Hepatocyte (in vitro differentiated cells): ENCODE measurements around the gene PRKACB. TPM values are rescaled to one million over a fixed set of nuclear protein-coding genes. Genes with fewer than 3 reads are reported as not detected.

Experiments used
- DNase-seq: peaks from one replicate; pipeline ENCODE4 v3.0.0-alpha.2; 2016; ENCODE audit warnings: low spot score
- H2AFZ ChIP-seq: fragments of 200-600 bp; sonication (generic); 2 replicates; pipeline ENCODE4 v1.6.0; 2016; ENCODE audit warnings: antibody characterized with exemption, mild to moderate bottlenecking
- H3K27ac ChIP-seq: fragments of 200-600 bp; sonication (generic); 2 replicates; pipeline ENCODE4 v1.5.1; 2016; ENCODE audit warnings: mild to moderate bottlenecking
- H3K27me3 ChIP-seq: fragments of 200-600 bp; sonication (generic); 2 replicates; pipeline ENCODE4 v1.6.1; 2016
- H3K36me3 ChIP-seq: fragments of 200-600 bp; sonication (generic); replicated peaks from 2 replicates; pipeline ENCODE4 v1.5.1; 2016; ENCODE audit warnings: low read depth; ENCODE audit not compliant: insufficient read depth
- H3K4me1 ChIP-seq: fragments of 200-600 bp; sonication (generic); 2 replicates; pipeline ENCODE4 v1.5.1; 2016; ENCODE audit warnings: mild to moderate bottlenecking, moderate library complexity; ENCODE audit not compliant: insufficient read depth
- H3K4me2 ChIP-seq: fragments of 200-600 bp; sonication (generic); 2 replicates; pipeline ENCODE4 v1.6.0; 2016
- H3K4me3 ChIP-seq: fragments of 200-600 bp; sonication (generic); 2 replicates; pipeline ENCODE4 v1.5.1; 2016; ENCODE audit warnings: mild to moderate bottlenecking
- H3K79me2 ChIP-seq: fragments of 200-600 bp; sonication (generic); 2 replicates; pipeline ENCODE4 v1.6.0; 2017; ENCODE audit warnings: mild to moderate bottlenecking
- H3K9me2 ChIP-seq: fragments of 200-600 bp; sonication (generic); replicated peaks from 2 replicates; pipeline ENCODE4 v1.6.0; 2017; ENCODE audit warnings: mild to moderate bottlenecking; ENCODE audit not compliant: insufficient read depth
- H3K9me3 ChIP-seq: fragments of 200-600 bp; sonication (generic); 2 replicates; pipeline ENCODE4 v1.5.1; 2016; ENCODE audit warnings: low read depth, mild to moderate bottlenecking
- H4K20me1 ChIP-seq: fragments of 200-600 bp; sonication (generic); 2 replicates; pipeline ENCODE4 v1.6.0; 2016; ENCODE audit warnings: mild to moderate bottlenecking; ENCODE audit not compliant: insufficient read depth, poor library complexity, severe bottlenecking
- EZH2 ChIP-seq: fragments of 200-600 bp; sonication (generic); IDR thresholded peaks from 2 replicates; pipeline ENCODE4 v1.6.1; 2016; ENCODE audit warnings: antibody characterized with exemption, mild to moderate bottlenecking, borderline replicate concordance
- EZH2phosphoT487 ChIP-seq: fragments of 200-600 bp; sonication (generic); IDR thresholded peaks from one replicate; pipeline ENCODE4 v1.6.1; 2018; ENCODE audit warnings: antibody characterized with exemption, mild to moderate bottlenecking, low read depth, moderate library complexity; ENCODE audit not compliant: unreplicated experiment, severe bottlenecking
- WGBS: methylation state at CpG from one replicate; pipeline ENCODE4 v1.1.6; 2016; ENCODE audit warnings: low lambda C conversion rate; ENCODE audit errors: missing lambda C conversion rate; 5-methylcytosine and 5-hydroxymethylcytosine counted together
- polyA plus RNA-seq: library from polyadenylated mRNA; unstranded; fragments of >200 nt; fragmentation: Nextera tagmentation; extraction: Ambion mirVana; gene quantifications from 2 replicates; pipeline ENCODE4 v1.2.1, GENCODE V29; 2016
- total RNA-seq: library from RNA; depleted of rRNA; stranded (reverse); fragments of >200 nt; gene quantifications from 2 replicates; pipeline ENCODE4 v1.2.3, GENCODE V29; 2014
- TF ChIP-seq, protein P1 (sequence below): fragments of 200-600 bp; sonication (generic); IDR thresholded peaks from 2 replicates; pipeline ENCODE4 v1.5.1; 2016; ENCODE audit warnings: antibody characterized with exemption, mild to moderate bottlenecking; ENCODE audit not compliant: poor library complexity

The PRKACB gene
- total and polyA plus RNA-seq, 2 experiments from 2014 or later: 14.0 to 29.5 TPM

DNA sequence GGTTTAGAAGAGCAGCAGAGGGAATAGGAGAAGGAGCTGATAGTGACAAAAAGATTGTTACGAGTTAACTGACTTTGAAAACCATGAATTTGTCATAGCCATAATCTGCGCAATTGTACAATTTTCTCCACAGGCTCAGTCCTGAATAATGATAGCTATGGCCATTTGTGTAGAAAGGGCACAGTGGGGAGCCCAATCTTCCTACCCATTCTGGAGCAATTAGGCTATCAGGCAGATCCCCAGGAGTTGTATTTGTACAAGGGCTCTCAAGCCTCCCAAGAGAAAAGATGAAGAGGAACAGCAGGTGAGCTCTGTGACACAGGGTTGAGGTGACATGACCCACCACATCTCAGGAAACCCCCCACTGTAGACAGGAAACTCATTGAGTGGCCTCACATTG, 115.3 kb downstream of the PRKACB start:
- WGBS: 92% methylated on average over 2 of the region's 2 CpGs

DNA sequence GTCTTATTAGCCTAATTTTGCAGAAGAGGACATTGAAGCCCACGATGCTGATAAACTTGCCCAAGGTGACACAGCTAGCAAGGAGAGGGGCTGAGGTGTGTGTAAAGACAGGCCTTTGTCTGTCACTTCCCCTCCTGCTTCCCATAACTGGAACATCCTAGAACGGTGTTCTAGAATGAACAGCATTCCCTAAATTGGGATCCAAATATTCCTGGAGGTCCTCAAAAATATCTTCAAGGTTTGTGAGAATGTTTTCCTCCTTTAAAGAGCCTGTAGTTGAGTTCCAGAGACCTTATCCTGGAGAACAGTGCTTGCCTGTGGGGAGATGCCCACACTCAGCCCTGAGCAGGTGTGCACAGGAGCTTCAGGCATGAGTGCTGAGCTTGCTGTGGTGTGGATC, 115.9 kb downstream of the PRKACB start:
- WGBS: 95% methylated on average over 2 of the region's 2 CpGs
- H3K9me2 ChIP-seq: no peaks in the 10 kb centered on the region
- peaks cover 13% of the 10 kb centered on the region for H3K4me1 ChIP-seq
- no peak for DNase-seq
- no peaks in the 10 kb centered on the region for H3K27me3 ChIP-seq
- no peaks in the 10 kb centered on the region for H3K36me3 ChIP-seq
- no peak for TF ChIP-seq EZH2
- TF ChIP-seq EZH2phosphoT487: no peak
- TF ChIP-seq, protein P1, sequence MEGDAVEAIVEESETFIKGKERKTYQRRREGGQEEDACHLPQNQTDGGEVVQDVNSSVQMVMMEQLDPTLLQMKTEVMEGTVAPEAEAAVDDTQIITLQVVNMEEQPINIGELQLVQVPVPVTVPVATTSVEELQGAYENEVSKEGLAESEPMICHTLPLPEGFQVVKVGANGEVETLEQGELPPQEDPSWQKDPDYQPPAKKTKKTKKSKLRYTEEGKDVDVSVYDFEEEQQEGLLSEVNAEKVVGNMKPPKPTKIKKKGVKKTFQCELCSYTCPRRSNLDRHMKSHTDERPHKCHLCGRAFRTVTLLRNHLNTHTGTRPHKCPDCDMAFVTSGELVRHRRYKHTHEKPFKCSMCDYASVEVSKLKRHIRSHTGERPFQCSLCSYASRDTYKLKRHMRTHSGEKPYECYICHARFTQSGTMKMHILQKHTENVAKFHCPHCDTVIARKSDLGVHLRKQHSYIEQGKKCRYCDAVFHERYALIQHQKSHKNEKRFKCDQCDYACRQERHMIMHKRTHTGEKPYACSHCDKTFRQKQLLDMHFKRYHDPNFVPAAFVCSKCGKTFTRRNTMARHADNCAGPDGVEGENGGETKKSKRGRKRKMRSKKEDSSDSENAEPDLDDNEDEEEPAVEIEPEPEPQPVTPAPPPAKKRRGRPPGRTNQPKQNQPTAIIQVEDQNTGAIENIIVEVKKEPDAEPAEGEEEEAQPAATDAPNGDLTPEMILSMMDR: no peak
- H3K4me3 ChIP-seq: no peak overlapping the region
- H2AFZ ChIP-seq: no peak overlapping the region
- H3K27ac ChIP-seq: peak overlapping the region; percentile 59
- H3K9me3 ChIP-seq: no peaks in the 10 kb centered on the region
- no peak overlapping the region for H3K4me2 ChIP-seq
- H3K79me2 ChIP-seq: no peaks in the 10 kb centered on the region
- no peaks in the 10 kb centered on the region for H4K20me1 ChIP-seq

More for the DNA sequence above, 115.3 kb downstream of the PRKACB start:
- H3K4me2 ChIP-seq: no peak overlapping the region
- no peak overlapping the region for H2AFZ ChIP-seq
- no peaks in the 10 kb centered on the region for H3K36me3 ChIP-seq
- H4K20me1 ChIP-seq: no peaks in the 10 kb centered on the region
- no peaks in the 10 kb centered on the region for H3K9me2 ChIP-seq
- no peaks in the 10 kb centered on the region for H3K79me2 ChIP-seq
- no peaks in the 10 kb centered on the region for H3K9me3 ChIP-seq
- TF ChIP-seq EZH2 (no peak), EZH2phosphoT487 (no peak)
- TF ChIP-seq, protein P1: no peak
- H3K4me1 ChIP-seq: peaks cover 13% of the 10 kb centered on the region
- H3K4me3 ChIP-seq: no peak overlapping the region
- H3K27me3 ChIP-seq: no peaks in the 10 kb centered on the region
- no peak for DNase-seq
- H3K27ac ChIP-seq: no peak overlapping the region

DNA sequence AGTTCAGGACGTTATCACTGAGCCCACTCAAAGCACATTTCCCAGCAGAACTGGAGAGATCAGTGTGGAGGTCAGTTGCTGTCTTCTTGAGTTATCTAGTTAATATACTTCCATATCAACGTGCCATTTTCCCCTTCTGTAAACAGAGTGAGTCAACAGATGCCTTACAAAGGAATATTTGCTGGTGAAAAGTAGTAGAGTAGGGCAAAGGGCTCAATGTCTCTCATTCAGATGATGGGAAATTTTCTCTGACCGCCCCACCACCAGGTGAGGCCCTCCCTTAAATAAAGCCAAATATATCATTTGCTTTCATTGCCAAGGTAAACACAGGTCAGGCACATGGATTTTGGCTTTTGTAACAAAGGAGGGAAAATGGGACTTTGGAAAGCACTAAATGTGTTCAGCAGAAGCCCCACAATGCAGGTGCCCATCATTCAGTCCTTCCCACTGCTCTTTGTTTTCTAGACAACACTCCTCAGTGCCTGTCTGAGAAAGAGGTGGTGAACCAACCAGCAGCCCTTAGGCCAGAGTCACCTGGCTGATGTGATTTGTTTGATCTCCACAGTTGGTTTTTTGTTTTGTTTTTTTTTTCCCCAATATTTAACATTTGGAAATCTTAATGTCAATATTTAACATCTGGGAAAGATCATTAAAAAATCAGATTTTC, 116.9 kb downstream of the PRKACB start:
- Histone ChIP-seq H4K20me1 (no peaks in the 10 kb centered on the region), H3K79me2 (no peaks in the 10 kb centered on the region), H3K36me3 (no peaks in the 10 kb centered on the region), H3K27ac (peak overlapping the region; percentile 59), H3K9me3 (no peaks in the 10 kb centered on the region), H3K4me3 (no peak overlapping the region), H3K4me2 (no peak overlapping the region), H2AFZ (no peak overlapping the region), H3K4me1 (peaks cover 13% of the 10 kb centered on the region), H3K9me2 (no peaks in the 10 kb centered on the region), H3K27me3 (no peaks in the 10 kb centered on the region)
- TF ChIP-seq EZH2phosphoT487 (no peak), EZH2 (no peak)
- WGBS: 37% methylated on average over 3 of the region's 3 CpGs
- peak; percentile 22 for DNase-seq

DNA sequence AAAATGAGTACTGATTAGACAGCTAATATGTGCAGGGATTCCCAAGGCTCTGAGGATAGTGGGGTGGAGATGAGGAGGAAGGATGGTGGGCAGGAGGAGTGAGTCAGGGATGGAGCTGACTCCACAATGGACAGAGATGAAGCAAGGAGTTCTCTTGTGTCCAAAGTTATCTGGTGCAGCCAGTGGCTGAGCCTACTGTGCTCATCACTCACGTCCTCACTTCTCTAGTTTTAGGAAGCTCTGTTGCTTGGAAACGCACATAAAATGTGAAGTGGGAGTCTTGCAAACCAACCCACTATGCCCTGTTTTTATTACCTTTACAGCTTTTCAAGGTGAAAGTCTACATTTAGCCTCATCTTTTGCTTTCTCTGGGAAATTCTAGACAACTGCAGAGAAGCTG, 120.9 kb downstream of the PRKACB start:
- Histone ChIP-seq H3K4me3 (no peak overlapping the region), H3K4me1 (peaks cover 13% of the 10 kb centered on the region), H4K20me1 (no peaks in the 10 kb centered on the region), H3K9me3 (no peaks in the 10 kb centered on the region), H3K79me2 (no peaks in the 10 kb centered on the region), H3K27me3 (no peaks in the 10 kb centered on the region), H3K4me2 (no peak overlapping the region), H2AFZ (no peak overlapping the region), H3K36me3 (no peaks in the 10 kb centered on the region), H3K9me2 (no peaks in the 10 kb centered on the region), H3K27ac (no peak overlapping the region)
- WGBS: 76% methylated on average over 2 of the region's 2 CpGs
- TF ChIP-seq EZH2phosphoT487 (no peak), EZH2 (no peak)
- TF ChIP-seq, protein P1: no peak
- DNase-seq: no peak
